HS-27A (cell line): Measurements from ENCODE around the gene PPP2R2C.

Experiments
- DNase-seq: peaks from one replicate; pipeline ENCODE4 v3.0.0-alpha.2; 2012; ENCODE audit warnings: low read depth, missing footprints

Gene PPP2R2C

GRCh38 chr4:6307230-6307629, 165.2 kb downstream of the PPP2R2C start:
- no peak for DNase-seq

- DNase-seq = no peak
Measured at GRCh38 chr4:6306299-6306698, 166.1 kb downstream of the PPP2R2C start.

- no peak for DNase-seq
Measured at GRCh38 chr4:6303943-6304342, 168.5 kb downstream of the PPP2R2C start.

GRCh38 chr4:6302869-6303268, 169.5 kb downstream of the PPP2R2C start:
- no peak for DNase-seq

- DNase-seq = no peak
Measured at GRCh38 chr4:6301732-6302442, 170.5 kb downstream of the PPP2R2C start.

- DNase-seq = no peak
Measured at GRCh38 chr4:6301051-6301731, 171.2 kb downstream of the PPP2R2C start.

- DNase-seq = no peak
Measured at GRCh38 chr4:6300359-6300758, 172.1 kb downstream of the PPP2R2C start.

GRCh38 chr4:6299875-6300274, 172.5 kb downstream of the PPP2R2C start:
- DNase-seq = no peak

- no peak for DNase-seq
Measured at GRCh38 chr4:6298852-6299251, 173.6 kb downstream of the PPP2R2C start.

GRCh38 chr4:6298035-6298434, 174.4 kb downstream of the PPP2R2C start:
- no peak for DNase-seq

- DNase-seq = no peak
Measured at GRCh38 chr4:6297266-6297815, 175.1 kb downstream of the PPP2R2C start.

- DNase-seq = no peak
Measured at GRCh38 chr4:6296026-6296425, 176.4 kb downstream of the PPP2R2C start.

GRCh38 chr4:6295495-6295894, 176.9 kb downstream of the PPP2R2C start:
- no peak for DNase-seq

GRCh38 chr4:6294705-6295421, 177.6 kb downstream of the PPP2R2C start:
- no peak for DNase-seq

GRCh38 chr4:6293661-6294060, 178.8 kb downstream of the PPP2R2C start:
- DNase-seq = no peak

GRCh38 chr4:6293097-6293445, 179.3 kb downstream of the PPP2R2C start:
- DNase-seq = no peak

GRCh38 chr4:6292376-6293096, 179.9 kb downstream of the PPP2R2C start:
- DNase-seq = no peak

GRCh38 chr4:6291784-6292297, 180.6 kb downstream of the PPP2R2C start:
- DNase-seq = no peak

- no peak for DNase-seq
Measured at GRCh38 chr4:6290769-6291547, 181.5 kb downstream of the PPP2R2C start.

- no peak for DNase-seq
Measured at GRCh38 chr4:6290256-6290655, 182.2 kb downstream of the PPP2R2C start.

GRCh38 chr4:6288871-6289270, 183.5 kb downstream of the PPP2R2C start:
- DNase-seq = no peak
